HG03025 (cell line): ENCODE data around the gene STK33.

Experiments used
- ATAC-seq: cut with Tn5 transposase; IDR thresholded peaks from one replicate; pipeline ENCODE4 v1.9.1; 2021; ENCODE audit warnings: mild to moderate bottlenecking, moderate library complexity; ENCODE audit not compliant: unreplicated experiment, low FRiP score

STK33 gene

DNA sequence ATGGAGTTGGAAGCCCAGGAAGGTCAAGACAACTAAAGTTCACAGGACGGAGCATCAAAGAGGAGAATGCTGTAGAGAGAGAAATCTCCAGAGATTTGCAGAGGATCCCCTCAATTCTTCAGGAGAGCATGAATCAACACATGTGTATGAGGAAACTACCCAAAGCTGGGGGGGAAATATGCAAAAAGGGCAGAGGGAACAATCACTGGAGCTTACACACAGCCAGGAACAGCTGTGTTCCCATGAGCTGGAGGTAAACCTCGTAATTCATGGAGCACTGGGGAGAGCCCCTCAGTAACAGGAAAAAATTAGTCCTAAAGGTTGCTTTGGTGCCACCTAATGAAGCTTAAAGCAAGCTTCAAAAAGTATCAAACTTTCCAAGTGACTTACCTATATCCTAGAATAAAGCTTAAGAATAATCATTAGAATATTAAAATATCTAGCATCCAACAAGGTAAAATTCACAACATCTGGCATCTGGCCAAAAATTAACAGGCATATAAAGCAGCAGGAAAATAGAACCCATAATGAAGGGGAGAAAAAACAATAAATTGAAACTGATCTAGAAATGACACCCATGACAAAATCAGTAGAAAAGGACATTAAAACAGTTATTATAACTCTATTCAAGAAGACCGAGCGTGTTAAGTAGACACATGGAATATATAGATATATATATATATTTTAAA lies 134.2 kb downstream of the STK33 start:
- ATAC-seq, result no peak

DNA sequence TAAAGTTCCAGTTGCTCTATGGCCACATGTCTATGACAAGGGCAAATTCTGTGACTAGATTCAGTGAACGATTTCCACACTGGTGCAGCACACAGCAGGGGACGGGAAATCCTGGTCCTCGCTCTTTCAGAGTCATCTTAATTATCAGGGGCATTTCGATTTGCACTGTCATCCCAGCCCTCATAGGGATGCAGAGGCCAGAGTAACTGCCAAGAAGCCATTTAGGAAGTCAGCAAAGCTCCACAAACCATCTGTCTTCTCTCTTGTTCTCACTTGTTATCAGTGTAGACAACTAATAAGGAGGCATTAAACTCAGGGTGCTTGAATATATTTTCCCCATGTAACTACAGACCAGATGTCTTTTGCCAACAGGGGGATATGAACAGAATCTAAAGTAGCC lies 151.7 kb downstream of the STK33 start:
- no peak for ATAC-seq

DNA sequence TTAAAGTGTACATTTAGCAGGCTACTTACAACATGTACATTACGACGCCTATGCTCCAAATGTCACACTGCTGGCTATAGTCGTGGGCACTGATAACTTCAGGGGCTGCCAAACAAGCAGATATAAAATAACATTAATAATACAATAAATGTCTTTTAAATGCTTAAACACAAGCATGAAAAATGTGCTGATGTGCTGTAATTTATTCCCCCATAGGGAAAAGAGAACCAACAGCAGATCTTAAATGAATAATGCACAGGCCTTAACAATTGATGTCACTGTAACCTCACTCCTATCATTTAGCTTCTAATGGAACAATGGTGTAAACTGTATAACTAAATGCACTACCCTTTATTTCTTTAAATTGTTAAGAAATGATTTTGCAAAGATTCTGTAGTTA lies 153.4 kb downstream of the STK33 start:
- no peak for ATAC-seq

DNA sequence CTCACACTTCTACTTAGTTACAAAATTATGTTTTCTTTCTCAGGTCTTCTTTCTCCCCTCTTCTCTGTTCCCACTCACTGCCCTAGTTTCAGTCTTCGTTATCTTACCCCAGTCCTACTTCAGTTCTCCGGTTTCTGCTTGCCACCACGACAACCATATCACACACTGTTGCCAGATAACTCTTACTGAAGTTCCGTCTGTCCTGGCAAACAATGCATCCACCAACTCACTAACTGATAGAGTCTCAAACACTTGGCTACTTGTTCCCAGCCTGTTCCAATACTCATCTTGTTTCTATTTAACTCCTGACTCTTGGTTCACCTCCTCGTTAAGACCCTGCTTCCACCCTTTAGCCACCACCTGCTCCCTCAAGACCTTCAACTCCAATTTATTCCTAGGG lies 164.5 kb downstream of the STK33 start:
- no peak for ATAC-seq

DNA sequence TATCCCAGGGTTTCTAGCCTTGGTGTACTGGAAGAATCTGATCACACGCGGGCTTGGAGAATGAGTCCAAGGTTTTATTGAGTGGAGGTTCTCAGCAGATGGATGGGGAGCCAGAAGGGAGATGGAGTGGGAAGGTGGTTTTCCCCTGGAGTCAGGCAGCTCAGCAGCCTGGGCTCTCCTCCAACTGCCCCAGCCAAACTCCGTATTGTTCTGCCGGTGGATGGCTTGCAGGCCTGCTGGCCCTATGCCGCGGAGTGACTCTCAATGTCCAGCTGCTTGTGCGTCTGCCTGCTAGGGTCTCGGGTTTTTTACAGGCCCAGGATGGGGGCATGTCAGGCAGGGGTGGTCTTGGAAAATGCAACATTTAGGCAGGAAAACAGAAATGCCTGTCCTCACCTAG lies 168.0 kb downstream of the STK33 start:
- no peak for ATAC-seq

GRCh38 chr11:8415195-8415594 lies 178.8 kb downstream of the STK33 start:
- ATAC-seq, result no peak

DNA sequence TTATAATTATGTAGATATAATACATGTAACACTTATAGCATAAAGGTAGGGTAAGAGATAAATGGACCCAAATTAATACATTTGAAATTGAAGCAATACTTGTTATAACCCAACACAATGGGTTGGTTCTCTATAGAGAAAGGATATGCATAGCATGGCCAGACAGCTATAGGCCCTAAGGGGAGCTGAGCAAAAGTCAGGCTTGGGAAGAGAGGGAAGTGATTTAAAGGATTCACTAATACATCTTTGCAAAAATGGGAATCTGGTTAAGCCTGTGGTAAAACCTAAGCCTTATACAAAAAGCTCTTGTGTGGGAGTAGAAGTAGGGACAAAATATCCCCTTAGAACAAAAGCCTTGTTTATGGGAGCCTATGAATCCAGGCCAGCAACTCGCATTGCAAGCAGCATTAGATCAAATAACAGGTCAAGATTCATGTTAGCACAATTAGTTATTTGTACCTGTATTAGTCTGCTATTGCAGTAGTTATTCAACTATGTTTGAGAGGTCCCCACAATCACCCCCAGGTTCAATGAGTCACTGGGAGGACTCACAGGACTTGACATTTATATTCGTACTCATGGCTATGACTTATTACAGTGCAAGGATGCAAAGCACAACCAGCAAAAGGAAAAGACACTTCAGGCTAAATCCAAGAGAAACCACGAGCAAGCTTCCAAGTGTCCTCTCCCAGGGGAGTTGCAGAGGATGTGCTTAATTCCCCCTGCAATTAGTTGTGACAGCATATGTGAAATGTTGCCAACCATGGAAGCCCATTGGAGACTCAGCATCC lies 185.7 kb downstream of the STK33 start:
- no peak for ATAC-seq

- no peak for ATAC-seq
These were observed 190.7 kb downstream of the STK33 start for GRCh38 chr11:8403310-8403709.

DNA sequence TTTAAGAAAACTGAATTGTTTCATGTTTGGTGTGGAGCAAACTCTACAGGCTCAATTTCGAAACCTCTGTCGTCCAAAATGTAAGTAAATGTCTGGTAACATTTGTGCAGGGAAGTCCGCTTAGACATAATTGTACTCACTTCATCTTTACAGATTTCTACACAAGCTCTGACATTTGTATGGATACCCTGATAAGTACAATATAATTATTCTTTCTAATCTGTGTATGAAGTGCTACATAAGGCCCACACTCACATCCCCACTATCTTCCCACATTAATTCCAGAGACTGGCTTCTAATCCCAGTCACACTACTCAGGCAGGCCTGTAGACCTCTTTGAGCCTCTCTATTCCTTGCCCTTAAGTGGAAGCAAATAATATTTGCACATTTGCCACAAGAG lies 201.1 kb downstream of the STK33 start:
- ATAC-seq, result no peak

DNA sequence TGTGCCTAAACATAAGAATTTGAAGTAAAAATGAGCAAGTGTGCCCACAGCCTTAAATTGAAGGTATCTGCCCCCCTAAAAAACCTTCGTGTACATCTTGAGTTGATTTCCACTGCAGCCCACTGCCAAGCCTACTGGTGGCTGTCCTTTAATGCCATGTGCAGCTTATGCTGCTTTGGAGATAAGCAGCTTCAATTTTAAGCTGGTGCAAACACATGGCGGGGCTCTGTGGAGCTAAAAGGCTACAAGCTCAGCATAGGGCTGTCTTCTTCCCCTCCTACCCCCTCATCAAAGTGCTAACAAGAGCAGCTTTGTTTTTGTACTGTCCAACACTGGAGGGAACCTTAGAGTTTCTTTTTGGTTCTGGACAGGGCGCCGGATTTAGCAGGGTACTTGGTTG lies 201.9 kb downstream of the STK33 start:
- no peak for ATAC-seq

- no peak for ATAC-seq
These were observed 203.0 kb downstream of the STK33 start for GRCh38 chr11:8390851-8391612.

DNA sequence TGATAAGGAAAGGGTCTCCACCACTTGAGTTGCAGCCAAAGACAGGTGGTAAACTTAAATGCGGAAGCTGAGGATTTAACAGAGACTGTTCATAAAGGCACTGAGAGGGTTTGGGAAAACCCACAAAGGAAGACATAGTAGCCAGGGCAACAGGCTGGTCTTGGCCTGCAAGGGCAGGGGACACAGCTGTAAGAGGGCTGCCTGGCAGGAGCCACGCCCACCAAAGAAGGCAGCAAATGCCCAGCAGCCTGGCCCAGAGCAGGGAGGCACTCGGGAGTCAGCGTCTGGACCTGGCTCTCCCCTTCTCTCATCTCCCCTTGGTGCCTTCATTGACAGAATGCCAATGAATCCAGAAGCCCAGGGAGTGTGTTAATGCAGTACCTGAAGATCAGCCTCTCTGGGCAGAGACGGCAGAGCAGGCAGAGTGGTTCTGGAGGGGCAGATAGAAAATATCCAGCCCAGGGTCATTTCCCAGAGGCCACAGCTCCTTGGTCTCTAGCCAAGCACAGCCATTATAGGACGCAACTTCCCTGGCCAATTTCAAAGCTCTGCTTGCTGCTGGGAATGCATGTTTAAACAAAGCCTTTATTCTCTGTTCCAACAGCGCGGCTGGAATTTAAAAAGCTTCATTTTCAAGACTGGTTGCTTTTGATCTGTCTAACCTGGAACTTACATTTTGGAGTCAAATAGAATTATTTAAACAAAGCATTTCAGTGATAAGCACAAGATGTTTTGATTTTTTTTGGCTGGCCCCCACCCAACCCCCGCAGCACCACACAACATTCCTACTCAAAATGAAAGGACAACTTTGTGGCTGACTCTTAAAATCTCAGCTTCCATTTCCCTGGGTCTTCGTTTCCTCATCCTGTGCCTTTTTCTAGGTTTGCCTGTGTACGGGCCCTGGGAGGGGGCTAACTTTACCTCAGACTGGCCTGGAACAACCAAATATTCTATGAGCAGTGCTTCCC lies 204.7 kb downstream of the STK33 start:
- no peak for ATAC-seq

DNA sequence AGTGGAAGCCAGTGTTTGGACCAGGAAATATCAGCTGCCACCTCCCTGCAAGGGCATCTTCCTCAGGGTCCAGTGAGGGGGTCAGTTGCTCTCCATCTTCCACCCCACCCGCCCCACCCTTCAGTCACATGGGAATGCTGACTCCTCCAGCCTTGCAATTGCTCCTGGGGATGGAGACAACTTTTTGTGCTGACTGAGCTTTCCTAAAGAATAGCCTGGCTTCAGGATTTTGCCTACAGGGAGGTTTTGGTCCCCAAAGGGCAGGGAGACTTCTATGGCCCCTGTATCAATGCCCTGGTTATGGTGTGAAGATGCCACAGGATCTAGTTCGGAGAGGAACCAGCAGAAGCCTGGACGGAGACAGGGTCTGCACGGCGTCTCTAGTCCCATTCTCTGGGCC lies 206.3 kb downstream of the STK33 start:
- no peak for ATAC-seq

DNA sequence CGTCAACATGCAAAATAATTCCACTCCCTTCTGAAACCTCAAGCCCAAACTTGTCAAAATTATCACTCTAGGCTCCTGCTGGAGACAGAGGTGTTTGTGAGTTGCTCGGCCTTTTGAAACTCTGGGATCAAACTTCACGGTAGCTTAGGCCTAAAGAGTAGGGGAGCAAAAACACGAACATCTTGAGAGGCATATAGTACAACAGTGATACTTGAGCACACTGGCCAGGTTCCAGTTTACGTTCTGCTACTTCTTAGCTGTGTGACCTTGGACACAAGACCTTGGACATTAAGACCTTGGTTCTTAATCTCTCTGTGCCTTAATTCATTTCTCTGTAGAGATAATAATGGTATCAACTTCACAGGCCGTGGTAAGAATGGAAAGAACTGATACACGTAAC lies 206.9 kb downstream of the STK33 start:
- ATAC-seq, result no peak

GRCh38 chr11:8386134-8386864 lies 207.7 kb downstream of the STK33 start:
- ATAC-seq, result no peak

GRCh38 chr11:8384199-8384821 lies 209.7 kb downstream of the STK33 start:
- ATAC-seq, result no peak

DNA sequence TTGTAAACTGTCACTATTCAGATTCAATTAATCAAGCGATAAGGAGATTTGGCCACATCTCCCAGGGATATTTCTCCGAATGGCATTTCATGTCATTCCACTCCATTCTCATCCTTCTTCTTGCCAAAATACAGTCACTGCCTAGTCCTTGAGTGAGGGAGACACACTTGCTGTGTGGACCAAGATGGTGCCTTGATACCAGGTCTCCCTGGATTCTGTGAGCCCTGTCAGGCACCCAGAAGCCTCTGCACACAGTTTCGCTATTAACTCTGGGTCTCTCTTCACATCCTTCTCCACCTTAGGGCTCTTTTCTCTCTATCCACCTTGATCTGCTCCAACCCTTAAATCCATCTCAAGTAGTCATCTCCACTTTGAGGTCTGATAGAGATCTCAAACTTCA lies 210.4 kb downstream of the STK33 start:
- ATAC-seq, result no peak

DNA sequence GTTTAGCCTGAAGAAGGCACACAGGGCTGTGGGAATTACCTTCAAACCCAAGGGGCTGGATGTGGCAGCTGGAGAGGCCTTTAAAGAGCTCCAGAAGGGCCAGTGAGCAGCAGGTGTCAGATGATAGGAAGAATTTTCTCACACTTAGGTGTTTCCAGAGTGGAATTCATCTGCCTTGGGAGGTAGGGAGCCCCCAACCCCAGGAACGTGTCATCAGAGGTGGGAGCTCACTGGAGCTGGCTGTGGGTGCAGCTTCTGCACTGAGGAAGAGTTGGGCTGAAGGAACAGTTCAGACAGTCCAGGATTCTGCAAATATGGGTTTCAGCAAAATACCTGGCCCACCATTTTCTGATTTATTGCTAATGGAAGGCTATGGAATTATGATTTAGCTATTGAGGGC lies 210.8 kb downstream of the STK33 start:
- no peak for ATAC-seq

- ATAC-seq, result no peak
These were observed 211.5 kb downstream of the STK33 start for GRCh38 chr11:8382436-8383053.
